Activated CD8-positive, alpha-beta memory T cell treated with anti-CD3 and anti-CD28 coated beads for 48 hours (primary cell): ENCODE results near the gene TNFAIP2.

ENCODE experiments used
- DNase-seq, 3 experiments: peaks; one replicate each; pipeline ENCODE4 v3.0.0-alpha.2; 2020; ENCODE audit warnings: low read depth in 2 of 3, low spot score in 2 of 3

Gene TNFAIP2

GRCh38 chr14:103122947-103123633 is at the start of gene TNFAIP2:
TNFAIP2 (plus strand) TSS chr14:103123461; CDS start chr14:103126458, 2,997 bp downstream.
- DNase-seq, result no peak

- DNase-seq, result no peak
These were observed 49.2 kb upstream of the TNFAIP2 start for GRCh38 chr14:103073876-103074728.

- DNase-seq, result no peak
These were observed 48.4 kb upstream of the TNFAIP2 start for GRCh38 chr14:103074729-103075367.

- DNase-seq, result peak in 1 of 3 experiments; percentile 35
These were observed 44.9 kb upstream of the TNFAIP2 start for GRCh38 chr14:103078420-103078749.

- DNase-seq, result no peak
These were observed 44.2 kb upstream of the TNFAIP2 start for GRCh38 chr14:103078860-103079587.

- no peak for DNase-seq
These were observed 41.3 kb upstream of the TNFAIP2 start for GRCh38 chr14:103081951-103082350.

GRCh38 chr14:103084021-103084919 is 39.0 kb upstream of the TNFAIP2 start, which contains the start of gene LBHD2:
LBHD2 (plus strand) TSS chr14:103084210; CDS start chr14:103086013, 1,803 bp downstream.
- DNase-seq, result no peak

GRCh38 chr14:103085106-103086091 is 37.9 kb upstream of the TNFAIP2 start:
- DNase-seq, result no peak

- no peak for DNase-seq
These were observed 36.4 kb upstream of the TNFAIP2 start for GRCh38 chr14:103086771-103087342.

- DNase-seq, result no peak
These were observed 35.9 kb upstream of the TNFAIP2 start for GRCh38 chr14:103087343-103087835.

GRCh38 chr14:103088921-103089320 is 34.3 kb upstream of the TNFAIP2 start:
- DNase-seq, result no peak

- no peak for DNase-seq
These were observed 33.6 kb upstream of the TNFAIP2 start for GRCh38 chr14:103089386-103090335.

GRCh38 chr14:103090481-103091020 is 32.7 kb upstream of the TNFAIP2 start:
- DNase-seq, result no peak

GRCh38 chr14:103091041-103091882 is 32.0 kb upstream of the TNFAIP2 start:
- DNase-seq, result peak; percentile 41 to 59 (median 56)

GRCh38 chr14:103091883-103092222 is 31.4 kb upstream of the TNFAIP2 start:
- no peak for DNase-seq

GRCh38 chr14:103093856-103094405 is 29.3 kb upstream of the TNFAIP2 start:
- no peak for DNase-seq
